Measurements from ENCODE around the gene FXYD6.
A peak's percentile ranks its signal among the peaks of the same experiment; 100 is the strongest.
"Not testable (repeated sequence)": the region's sequence is repeated elsewhere in the genome, so short reads cannot be mapped to it uniquely, and the experiment has no call there.

The FXYD6 gene

GRCh38 chr11:117816846-117817367 lies 59.6 kb downstream of the FXYD6 start:
- no peak for TF ChIP-seq CTCF (IDR thresholded peaks at IDR 0.05; ENCODE audit: borderline replicate concordance, insufficient read depth, low read depth, low read length)
- H3K4me3 ChIP-seq (ENCODE audit: low read depth, low read length): peak overlapping the region; percentile 42

- H3K4me3 ChIP-seq (ENCODE audit: low read depth, low read length): peak overlapping the region; percentile 42
- no peak for TF ChIP-seq CTCF (IDR thresholded peaks at IDR 0.05; ENCODE audit: borderline replicate concordance, insufficient read depth, low read depth, low read length)
These were observed 60.2 kb downstream of the FXYD6 start for GRCh38 chr11:117816151-117816741.

- no peak for TF ChIP-seq CTCF (IDR thresholded peaks at IDR 0.05; ENCODE audit: borderline replicate concordance, insufficient read depth, low read depth, low read length)
- peak overlapping the region; percentile 45 for H3K4me3 ChIP-seq (ENCODE audit: low read depth, low read length)
These were observed 61.1 kb downstream of the FXYD6 start for GRCh38 chr11:117815262-117815803.

GRCh38 chr11:117814766-117815261 lies 61.6 kb downstream of the FXYD6 start:
- no peak for TF ChIP-seq CTCF (IDR thresholded peaks at IDR 0.05; ENCODE audit: borderline replicate concordance, insufficient read depth, low read depth, low read length)
- peak overlapping the region; percentile 45 for H3K4me3 ChIP-seq (ENCODE audit: low read depth, low read length)

- no peak overlapping the region for H3K4me3 ChIP-seq (ENCODE audit: low read depth, low read length)
- TF ChIP-seq CTCF (IDR thresholded peaks at IDR 0.05; ENCODE audit: borderline replicate concordance, insufficient read depth, low read depth, low read length): no peak
These were observed 62.2 kb downstream of the FXYD6 start for GRCh38 chr11:117814204-117814765.

GRCh38 chr11:117810056-117810451 lies 66.4 kb downstream of the FXYD6 start:
- H3K4me3 ChIP-seq (ENCODE audit: low read depth, low read length): not testable (repeated sequence)

- H3K4me3 ChIP-seq (ENCODE audit: low read depth, low read length): no peak overlapping the region
- 0 out of 2 replicates have a peak, but pooled peaks have one; percentile 12 for TF ChIP-seq CTCF (IDR thresholded peaks at IDR 0.05; ENCODE audit: borderline replicate concordance, insufficient read depth, low read depth, low read length)
These were observed 67.0 kb downstream of the FXYD6 start for GRCh38 chr11:117809236-117810055.
